ENCODE measurements around the gene PPTC7.
"Not testable (repeated sequence)": the region's sequence is repeated elsewhere in the genome, so short reads cannot be mapped to it uniquely, and the experiment has no call there.

PPTC7 gene

GRCh38 chr12:110546339-110546738 lies 36.8 kb downstream of the PPTC7 start:
- DNase-seq (ENCODE audit: low spot score), result no peak
- TF ChIP-seq CTCF (IDR thresholded peaks at IDR 0.05), result no peak
- Histone ChIP-seq H3K27ac (peak overlapping the region in 1 of 2 donors; percentile 67), H3K4me3 (no peak overlapping the region)

- Histone ChIP-seq H3K27ac (peak overlapping the region in 1 of 2 donors; percentile 67), H3K4me3 (peak overlapping the region; percentile 5)
- no peak for TF ChIP-seq CTCF (IDR thresholded peaks at IDR 0.05)
- DNase-seq (ENCODE audit: low spot score), result no peak
Measured at GRCh38 chr12:110545812-110546211, 37.3 kb downstream of the PPTC7 start.

GRCh38 chr12:110545259-110545658 lies 37.9 kb downstream of the PPTC7 start:
- DNase-seq (ENCODE audit: low spot score), result not testable (repeated sequence)

GRCh38 chr12:110543965-110544364 lies 39.2 kb downstream of the PPTC7 start:
- DNase-seq (ENCODE audit: low spot score), result no peak
- Histone ChIP-seq H3K27ac (peak overlapping the region; percentile 79 to 85), H3K4me3 (peak overlapping the region; percentile 11)
- TF ChIP-seq CTCF (IDR thresholded peaks at IDR 0.05), result no peak

More at GRCh38 chr12:110545259-110545658, 37.9 kb downstream of the PPTC7 start:
- H3K27ac ChIP-seq, result peak overlapping the region in 1 of 2 donors; percentile 67
- H3K4me3 ChIP-seq, result not testable (repeated sequence)

- Histone ChIP-seq H3K4me3 (peak overlapping the region; percentile 11), H3K27ac (peak overlapping the region; percentile 79 to 85)
- DNase-seq (ENCODE audit: low spot score), result peak; percentile 89
- no peak for TF ChIP-seq CTCF (IDR thresholded peaks at IDR 0.05)
Measured at GRCh38 chr12:110543252-110543959, 39.7 kb downstream of the PPTC7 start.

- no peak for TF ChIP-seq CTCF (IDR thresholded peaks at IDR 0.05)
- H3K4me3 ChIP-seq, result no peak overlapping the region
- H3K27ac ChIP-seq, result no peak overlapping the region
- DNase-seq (ENCODE audit: low spot score), result no peak
Measured at GRCh38 chr12:110540048-110540447, 43.1 kb downstream of the PPTC7 start.

- Histone ChIP-seq H3K4me3 (no peak overlapping the region), H3K27ac (no peak overlapping the region)
- no peak for DNase-seq (ENCODE audit: low spot score)
- TF ChIP-seq CTCF (IDR thresholded peaks at IDR 0.05), result no peak
Measured at GRCh38 chr12:110538869-110539622, 44.1 kb downstream of the PPTC7 start.

Measured in coronary artery (tissue), 2 donors.